SK-N-SH treated with all-trans-retinoic acid at 6 μM for 48 hours (cell line): ENCODE measurements around the gene SKIL.

Experiments used
- ARNTL ChIP-seq: fragments of 450-650 bp; formaldehyde crosslinking; IDR thresholded peaks from 2 replicates; pipeline ENCODE4 v1.5.0; 2020; ENCODE audit warnings: low read depth, mild to moderate bottlenecking, moderate library complexity, borderline replicate concordance
- BACH2 ChIP-seq: fragments of 250-450 bp; sonication (Bioruptor Pico); IDR thresholded peaks from 2 replicates; pipeline ENCODE4 v1.9.0; 2021; ENCODE audit warnings: mild to moderate bottlenecking, borderline replicate concordance
- CREB5 ChIP-seq: fragments of 250-450 bp; sonication (Bioruptor Pico); IDR thresholded peaks from 2 replicates; pipeline ENCODE4 v1.5.1; 2020; ENCODE audit warnings: low read depth, mild to moderate bottlenecking, moderate library complexity
- CSDC2 ChIP-seq: fragments of 250-450 bp; sonication (Bioruptor Pico); IDR thresholded peaks from 2 replicates; pipeline ENCODE4 v1.5.0; 2020; ENCODE audit warnings: mild to moderate bottlenecking, moderate library complexity
- GLIS3 ChIP-seq: fragments of 250-450 bp; sonication (Bioruptor Pico); IDR thresholded peaks from 2 replicates; pipeline ENCODE4 v1.5.0; 2020; ENCODE audit warnings: mild to moderate bottlenecking, moderate library complexity
- RARB ChIP-seq: fragments of 250-450 bp; sonication (Bioruptor Pico); IDR thresholded peaks from 2 replicates; pipeline ENCODE4 v1.8.0; 2021; ENCODE audit warnings: mild to moderate bottlenecking, moderate library complexity
- TCF4 ChIP-seq: fragments of 250-450 bp; sonication (Bioruptor Pico); IDR thresholded peaks from 2 replicates; pipeline ENCODE4 v1.8.0; 2021; ENCODE audit warnings: mild to moderate bottlenecking, moderate library complexity, borderline replicate concordance
- ZFP3 ChIP-seq: fragments of 250-450 bp; sonication (Bioruptor Pico); IDR thresholded peaks from 2 replicates; pipeline ENCODE4 v1.5.0; 2020; ENCODE audit warnings: mild to moderate bottlenecking, moderate library complexity
- ZFP30 ChIP-seq: fragments of 450-650 bp; formaldehyde crosslinking; IDR thresholded peaks from 2 replicates; pipeline ENCODE4 v1.5.0; 2022; ENCODE audit warnings: mild to moderate bottlenecking, moderate library complexity
- ZNF70 ChIP-seq: fragments of 450-650 bp; formaldehyde crosslinking; IDR thresholded peaks from 2 replicates; pipeline ENCODE4 v1.5.0; 2020; ENCODE audit warnings: mild to moderate bottlenecking, moderate library complexity
- ZNF8 ChIP-seq: fragments of 450-650 bp; formaldehyde crosslinking; IDR thresholded peaks from 2 replicates; pipeline ENCODE4 v1.5.0; 2020; ENCODE audit warnings: mild to moderate bottlenecking, moderate library complexity
- TF ChIP-seq, protein P1 (sequence below): fragments of 250-450 bp; sonication (Bioruptor Pico); IDR thresholded peaks from 2 replicates; pipeline ENCODE4 v1.8.0; 2020; ENCODE audit warnings: mild to moderate bottlenecking, moderate library complexity, borderline replicate concordance

DNA sequence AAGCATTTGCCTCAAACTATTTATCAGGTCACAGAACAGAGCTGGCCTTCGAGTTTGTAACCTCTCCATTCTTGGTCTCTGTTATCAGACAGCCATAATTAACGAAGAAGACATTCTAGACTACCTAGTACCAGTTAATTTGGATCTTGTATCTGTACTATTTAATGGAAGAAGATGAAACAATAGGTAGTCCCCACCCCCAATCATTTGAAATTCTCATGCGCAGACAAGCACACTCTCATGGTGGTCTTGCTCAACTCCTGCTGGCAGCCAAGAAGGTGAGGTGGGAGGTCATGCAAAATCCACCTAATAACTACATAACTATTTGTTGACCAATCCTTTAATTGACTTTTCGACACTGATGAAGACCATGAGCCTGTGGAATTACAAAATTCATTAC is 2.8 kb upstream of the SKIL start:
- TF ChIP-seq ARNTL (no peak), ZNF70 (CRISPR knock-in tag) (no peak), CREB5 (CRISPR knock-in tag) (no peak), ZFP3 (CRISPR knock-in tag) (no peak), RARB (no peak), ZNF8 (CRISPR knock-in tag) (no peak), CSDC2 (CRISPR knock-in tag) (no peak), TCF4 (no peak), ZFP30 (no peak), BACH2 (no peak), GLIS3 (CRISPR knock-in tag) (no peak)
- TF ChIP-seq, protein P1, sequence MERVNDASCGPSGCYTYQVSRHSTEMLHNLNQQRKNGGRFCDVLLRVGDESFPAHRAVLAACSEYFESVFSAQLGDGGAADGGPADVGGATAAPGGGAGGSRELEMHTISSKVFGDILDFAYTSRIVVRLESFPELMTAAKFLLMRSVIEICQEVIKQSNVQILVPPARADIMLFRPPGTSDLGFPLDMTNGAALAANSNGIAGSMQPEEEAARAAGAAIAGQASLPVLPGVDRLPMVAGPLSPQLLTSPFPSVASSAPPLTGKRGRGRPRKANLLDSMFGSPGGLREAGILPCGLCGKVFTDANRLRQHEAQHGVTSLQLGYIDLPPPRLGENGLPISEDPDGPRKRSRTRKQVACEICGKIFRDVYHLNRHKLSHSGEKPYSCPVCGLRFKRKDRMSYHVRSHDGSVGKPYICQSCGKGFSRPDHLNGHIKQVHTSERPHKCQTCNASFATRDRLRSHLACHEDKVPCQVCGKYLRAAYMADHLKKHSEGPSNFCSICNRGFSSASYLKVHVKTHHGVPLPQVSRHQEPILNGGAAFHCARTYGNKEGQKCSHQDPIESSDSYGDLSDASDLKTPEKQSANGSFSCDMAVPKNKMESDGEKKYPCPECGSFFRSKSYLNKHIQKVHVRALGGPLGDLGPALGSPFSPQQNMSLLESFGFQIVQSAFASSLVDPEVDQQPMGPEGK (CRISPR knock-in tag), result no peak
